HS-27A (cell line): ENCODE data around the gene HLA-C.
A peak's percentile ranks its signal among the peaks of the same experiment; 100 is the strongest.
"Not testable (repeated sequence)": the region's sequence is repeated elsewhere in the genome, so short reads cannot be mapped to it uniquely, and the experiment has no call there.

Experiments used
- DNase-seq: peaks from one replicate; pipeline ENCODE4 v3.0.0-alpha.2; 2012; ENCODE audit warnings: low read depth, missing footprints

Gene HLA-C

DNA sequence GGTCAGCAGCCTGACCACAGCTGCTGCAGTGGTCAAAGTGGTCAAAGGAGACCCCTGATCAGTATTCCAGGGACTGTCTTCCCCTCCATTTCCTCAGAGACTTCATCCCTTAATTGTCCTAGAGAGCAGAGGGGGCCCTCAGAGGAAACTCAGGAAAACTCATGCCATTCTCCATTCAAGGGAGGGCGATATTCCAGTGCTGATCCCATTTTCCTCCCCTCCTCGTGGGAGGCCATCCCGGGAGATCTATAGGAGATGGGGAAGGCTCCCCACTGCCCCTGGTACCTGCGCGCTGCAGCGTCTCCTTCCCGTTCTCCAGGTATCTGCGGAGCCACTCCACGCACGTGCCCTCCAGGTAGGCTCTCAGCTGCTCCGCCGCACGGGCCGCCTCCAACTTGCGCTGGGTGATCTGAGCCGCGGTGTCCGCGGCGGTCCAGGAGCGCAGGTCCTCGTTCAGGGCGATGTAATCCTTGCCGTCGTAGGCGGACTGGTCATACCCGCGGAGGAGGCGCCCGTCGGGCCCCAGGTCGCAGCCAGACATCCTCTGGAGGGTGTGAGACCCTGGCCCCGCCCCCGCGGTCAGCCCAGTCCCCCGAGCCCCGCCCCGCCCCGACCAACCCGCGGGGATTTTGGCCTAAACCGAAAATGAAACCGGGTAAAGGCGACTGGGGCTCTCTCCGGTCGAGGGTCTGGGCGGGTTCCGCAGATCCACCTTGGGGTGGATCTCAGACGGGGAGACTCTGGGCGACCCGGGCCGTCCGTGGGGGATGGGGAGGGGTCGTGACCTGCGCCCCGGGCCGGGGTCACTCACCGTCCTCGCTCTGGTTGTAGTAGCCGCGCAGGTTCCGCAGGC is 878 bp downstream of the HLA-C start:
- DNase-seq: no peak

DNA sequence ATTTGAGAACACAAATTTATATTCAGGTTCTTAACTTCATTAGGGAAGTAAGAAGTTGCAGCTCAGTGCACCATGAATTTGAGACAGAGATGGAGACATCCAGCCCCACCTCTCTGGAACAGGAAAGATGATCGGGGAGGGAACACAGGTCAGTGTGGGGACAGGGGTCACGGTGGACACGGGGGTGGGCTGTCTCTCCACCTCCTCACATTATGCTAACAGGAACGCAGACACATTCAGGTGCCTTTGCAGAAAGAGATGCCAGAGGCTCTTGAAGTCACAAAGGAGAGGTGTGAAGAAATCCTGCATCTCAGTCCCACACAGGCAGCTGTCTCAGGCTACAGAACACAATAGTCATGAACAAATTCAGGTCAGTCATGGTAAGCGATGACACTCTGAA is 3.1 kb downstream of the HLA-C start:
- DNase-seq: no peak

DNA sequence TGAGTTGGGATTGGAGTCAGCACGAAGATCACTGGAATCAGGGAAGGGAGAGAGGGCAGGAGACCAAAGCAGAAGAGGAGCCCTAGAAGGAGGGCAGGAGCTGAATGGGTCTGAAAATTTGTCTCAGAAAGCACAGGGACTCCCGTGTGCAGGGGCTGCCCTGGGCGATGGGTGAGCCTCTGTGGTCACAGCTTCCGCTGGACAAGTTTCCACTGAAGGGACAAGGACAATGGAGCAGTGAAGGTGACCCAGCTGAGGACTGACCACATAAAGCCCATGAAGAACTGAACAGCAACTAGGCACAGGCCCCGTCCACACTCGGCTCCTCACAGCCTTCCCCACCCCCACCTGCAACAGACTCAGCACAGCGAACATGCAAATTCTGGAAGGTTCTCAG is 3.5 kb downstream of the HLA-C start:
- no peak for DNase-seq

DNA sequence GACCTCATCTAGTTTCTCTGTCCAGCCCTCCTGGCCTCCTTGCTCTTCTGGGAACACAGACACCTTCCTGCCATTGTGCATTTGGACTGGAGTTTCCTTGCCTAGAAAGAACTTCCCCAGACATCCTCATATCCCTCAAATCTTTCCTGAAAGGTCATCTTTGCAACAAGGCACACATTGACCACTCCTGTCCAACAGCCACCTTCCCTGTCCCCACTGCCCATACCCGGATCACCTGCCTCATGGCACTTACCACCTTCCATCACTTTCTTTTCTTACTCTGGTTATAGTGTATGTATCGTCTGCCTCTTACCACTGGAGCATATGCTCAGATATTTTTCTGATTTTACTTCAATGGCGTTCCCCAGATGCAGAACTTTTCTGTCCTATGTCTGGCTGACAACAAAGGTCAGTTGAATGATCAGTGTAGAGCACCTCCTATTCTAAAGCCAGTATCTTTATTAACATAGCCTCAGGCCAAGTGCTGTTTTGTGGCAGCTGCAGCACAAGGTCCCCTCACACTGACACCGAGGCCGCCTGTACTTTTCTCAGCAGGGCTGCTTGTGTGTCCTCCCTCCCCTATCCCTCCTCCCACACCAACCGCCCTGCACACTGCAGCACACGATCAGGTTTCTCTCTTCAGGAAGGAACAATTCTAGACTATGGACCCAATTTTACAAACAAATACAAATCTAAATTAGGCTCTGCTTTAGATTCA is 4.1 kb downstream of the HLA-C start:
- no peak for DNase-seq

DNA sequence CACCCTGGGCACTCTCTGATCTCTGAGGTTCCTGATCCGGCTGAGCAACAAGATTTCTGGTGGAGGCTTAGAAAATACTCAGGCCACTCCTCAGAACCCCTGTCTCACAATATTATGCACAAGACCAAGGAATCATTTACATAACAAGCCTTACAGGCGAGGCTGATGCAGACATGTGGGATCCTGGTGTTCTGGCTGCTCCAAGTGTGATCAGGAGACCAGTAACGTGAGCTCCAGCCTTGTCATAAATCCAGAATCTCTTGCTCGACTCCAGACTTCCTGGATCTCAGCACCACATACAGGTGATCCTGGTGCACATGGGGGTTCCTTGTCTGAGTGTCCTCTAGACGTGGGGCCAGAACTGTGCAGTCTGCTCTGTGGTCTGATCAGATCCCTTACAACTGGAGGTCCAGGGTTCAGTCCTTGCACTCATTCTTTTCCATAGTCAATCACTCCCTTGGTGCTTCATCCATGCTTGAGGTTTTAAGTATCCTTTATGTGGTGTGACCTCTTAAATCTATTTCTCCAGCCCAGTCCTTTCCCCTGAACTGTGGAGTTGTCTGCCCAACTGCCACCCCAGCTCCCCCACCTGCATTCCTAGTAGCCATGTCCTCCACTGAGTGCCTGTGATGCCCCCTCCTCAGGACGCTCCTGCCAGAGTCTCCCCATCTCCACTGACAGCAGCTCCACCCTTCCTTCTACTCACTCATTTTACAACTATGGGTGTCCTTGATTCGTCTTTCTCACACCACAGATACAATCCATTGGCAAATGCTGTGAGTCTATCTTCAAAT is 5.1 kb downstream of the HLA-C start:
- no peak for DNase-seq

DNA sequence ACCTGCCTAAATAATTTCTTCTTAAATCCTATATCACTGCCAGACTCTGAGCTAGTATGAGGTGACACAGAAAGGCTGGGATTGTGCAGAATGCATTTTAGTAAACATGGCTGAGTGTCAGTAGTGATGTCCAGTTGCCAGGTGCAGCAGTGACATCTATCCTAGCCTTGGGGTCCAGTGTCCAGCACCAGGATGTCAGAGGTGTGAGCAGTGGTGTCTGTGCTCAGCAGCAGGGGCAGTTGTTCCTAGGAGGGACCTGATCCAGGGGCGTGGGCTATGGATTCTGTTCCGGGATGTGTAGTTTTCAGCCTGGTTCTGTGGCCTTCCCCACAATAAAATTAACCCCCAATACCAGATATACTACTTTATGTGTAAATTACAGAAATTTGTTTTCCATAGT is 6.0 kb downstream of the HLA-C start:
- no peak for DNase-seq

DNA sequence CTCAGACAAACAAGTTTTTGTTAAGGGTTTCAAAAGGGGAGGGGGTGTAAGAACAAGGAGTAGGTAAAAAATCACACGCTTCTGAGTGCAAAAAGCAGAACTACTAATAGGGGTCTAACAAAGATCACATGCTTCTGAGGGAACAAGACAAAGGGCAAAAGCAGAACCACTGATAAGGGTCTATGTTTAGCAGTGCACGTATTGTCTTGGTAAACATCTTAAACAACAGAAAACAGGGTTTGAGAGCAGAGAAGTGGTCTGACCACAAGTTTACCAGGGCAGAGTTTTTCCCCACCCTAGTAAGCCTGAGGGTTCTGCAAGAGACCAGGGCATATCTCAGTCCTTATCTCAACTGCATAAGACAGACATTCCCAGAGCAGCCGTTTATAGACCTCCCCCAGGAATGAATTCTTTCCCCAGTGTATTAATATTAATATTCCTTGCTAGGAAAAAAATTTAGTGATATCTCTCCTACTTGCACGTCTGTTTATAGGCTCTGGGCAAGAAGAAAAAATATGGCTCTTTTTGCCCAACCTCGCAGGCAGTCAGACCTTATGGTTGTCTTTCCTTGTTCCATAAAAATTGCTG is 8.5 kb downstream of the HLA-C start:
- DNase-seq: not testable (repeated sequence)

DNA sequence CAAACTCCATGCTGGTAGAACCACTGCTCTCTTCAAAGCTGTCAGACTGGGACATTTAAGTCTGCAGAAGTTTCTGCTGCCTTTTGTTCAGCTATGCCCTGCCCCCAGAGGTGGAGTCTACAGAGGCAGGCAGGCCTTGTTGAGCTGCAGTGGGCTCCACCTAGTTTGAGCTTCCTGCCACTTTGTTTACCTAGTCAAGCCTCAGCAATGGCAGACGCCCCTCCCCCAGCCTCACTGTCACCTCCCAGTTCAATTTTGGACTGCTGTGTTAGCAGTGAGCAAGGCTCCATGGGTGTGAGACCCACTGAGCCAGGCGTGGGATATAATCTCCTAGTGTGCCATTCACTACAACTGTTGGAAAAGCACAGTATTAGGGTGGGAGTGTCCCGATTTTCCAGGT is 11.9 kb downstream of the HLA-C start:
- DNase-seq: not testable (repeated sequence)

DNA sequence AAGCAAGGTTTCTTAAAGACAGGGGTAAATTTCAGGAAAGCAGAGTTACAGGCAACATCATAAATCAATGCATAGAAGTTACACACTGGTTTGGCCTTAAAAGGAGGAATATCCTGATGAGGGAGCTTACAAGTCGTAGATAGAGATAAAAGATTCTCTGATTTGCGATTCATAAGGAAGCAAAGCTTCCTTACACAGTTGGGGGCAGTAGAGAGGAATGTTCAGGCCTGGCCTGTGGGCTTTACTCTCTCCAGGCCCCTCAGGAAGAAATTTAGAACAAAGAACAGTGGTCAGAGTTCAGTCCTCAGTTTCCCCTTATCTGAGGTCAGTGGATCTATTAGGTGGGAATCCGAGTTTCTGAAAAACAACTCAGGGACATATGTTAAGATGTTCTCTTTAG is 19.3 kb downstream of the HLA-C start:
- no peak for DNase-seq

DNA sequence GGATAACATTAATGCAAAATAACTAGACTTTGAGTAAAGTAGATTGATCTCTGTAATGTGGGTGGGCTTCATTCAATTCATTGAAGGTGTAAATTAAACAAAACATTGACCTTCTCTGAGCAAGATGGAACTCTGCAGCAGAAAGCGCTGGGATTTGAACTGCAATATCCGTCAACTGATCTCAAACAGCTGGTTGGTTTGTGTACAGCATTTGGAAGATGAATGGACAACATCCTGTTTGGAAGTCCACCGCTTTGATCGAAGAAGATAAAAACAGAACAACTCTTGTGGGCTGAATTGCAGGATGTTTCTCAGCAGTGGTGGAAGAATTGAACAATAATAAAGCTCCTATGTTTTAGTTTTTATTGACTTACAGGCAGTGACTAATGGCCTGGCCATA is 20.6 kb downstream of the HLA-C start:
- no peak for DNase-seq

DNA sequence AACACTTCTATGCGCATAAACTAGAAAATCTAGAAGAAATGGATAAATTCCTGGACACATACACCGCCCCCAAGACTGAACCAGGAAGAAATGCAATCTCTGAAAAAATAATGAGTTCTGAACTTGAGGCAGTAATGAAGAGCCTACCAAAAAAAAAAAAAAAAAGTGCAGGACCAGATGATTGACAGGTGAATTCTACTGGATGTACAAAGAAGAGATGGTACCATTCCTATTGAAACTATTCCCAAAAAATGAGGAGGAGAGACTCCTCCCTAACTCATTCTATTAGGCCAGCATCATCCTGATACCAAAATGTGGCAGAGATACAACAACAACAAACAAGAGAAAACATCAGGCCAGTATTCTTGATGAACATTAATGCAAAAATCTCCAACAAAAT is 22.7 kb downstream of the HLA-C start:
- no peak for DNase-seq

DNA sequence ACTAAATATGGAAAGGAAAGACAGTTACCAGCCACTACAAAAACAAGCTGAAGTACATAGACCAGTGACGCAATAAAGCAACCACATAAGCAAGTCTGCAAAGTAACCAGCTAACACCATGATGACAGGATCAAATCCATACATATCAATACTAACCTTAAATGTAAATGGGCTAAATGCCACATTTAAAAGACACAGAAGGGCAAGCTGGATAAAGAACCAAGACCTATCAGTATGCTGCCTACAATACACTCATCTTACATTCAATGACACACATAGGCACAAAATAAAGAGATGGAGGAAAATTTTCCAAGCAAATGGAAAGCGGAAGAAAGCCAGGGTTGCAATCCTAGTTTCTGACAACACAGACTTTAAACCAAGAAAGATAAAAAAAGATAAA is 24.1 kb downstream of the HLA-C start:
- no peak for DNase-seq

DNA sequence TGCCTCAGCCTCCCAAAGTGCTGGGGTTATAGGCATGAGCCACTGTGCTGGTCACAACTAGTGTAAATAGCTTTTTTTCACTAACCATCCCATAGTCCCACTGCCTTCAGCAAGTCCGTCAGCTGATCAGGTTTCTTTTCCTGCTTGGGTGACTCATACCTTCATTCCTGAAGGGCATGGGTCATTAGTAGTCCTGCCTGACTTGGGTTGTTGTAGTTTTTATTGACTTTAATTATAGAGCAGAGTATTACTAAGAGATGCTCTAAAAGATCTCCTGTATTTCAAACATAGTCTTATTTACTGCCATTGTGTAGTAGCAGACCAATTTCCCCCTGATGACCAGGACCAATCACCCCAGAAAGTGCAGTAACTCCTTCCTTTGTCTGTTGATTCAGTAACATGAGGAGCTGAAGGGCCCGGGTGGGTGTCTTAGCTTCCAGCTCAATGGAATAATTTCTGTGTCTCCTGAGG is 25.8 kb downstream of the HLA-C start:
- DNase-seq: peak; percentile 36

DNA sequence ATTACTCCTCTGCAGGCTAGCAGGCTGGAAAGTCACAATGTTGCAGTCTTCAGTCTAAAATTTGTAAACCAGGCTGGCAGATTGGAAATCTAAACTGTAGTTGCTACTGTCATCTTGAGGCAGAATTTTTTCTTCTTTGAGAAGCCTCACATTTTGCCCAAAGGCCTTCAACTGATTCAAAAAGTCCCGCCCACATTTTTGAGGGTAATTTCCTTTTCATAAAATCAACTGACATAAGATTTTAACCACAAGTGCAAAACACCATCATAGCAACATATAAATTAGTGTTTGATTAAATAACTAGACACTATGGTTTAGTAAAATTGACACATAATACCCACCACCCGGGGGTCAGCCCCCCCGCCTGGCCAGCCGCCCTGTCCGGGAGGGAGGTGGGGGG is 28.4 kb downstream of the HLA-C start:
- no peak for DNase-seq

DNA sequence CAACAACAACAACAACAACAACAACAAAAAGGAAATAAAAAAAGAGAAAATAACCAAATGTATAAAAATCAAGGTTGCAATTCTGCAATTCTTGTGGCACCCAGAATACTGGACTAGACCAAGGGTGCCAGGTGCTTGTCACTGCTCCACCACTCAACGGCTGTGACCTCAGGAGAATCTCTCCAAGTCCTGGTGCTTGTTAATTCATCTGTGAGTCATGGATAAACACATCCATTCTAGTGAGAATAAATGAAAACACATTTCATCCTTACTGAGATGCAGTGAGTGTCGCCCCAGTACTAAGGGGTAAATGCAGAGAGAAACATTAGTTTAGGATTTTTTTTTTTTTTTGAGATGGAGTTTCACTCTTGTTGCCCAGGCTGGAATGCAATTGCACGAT is 32.0 kb downstream of the HLA-C start:
- no peak for DNase-seq

DNA sequence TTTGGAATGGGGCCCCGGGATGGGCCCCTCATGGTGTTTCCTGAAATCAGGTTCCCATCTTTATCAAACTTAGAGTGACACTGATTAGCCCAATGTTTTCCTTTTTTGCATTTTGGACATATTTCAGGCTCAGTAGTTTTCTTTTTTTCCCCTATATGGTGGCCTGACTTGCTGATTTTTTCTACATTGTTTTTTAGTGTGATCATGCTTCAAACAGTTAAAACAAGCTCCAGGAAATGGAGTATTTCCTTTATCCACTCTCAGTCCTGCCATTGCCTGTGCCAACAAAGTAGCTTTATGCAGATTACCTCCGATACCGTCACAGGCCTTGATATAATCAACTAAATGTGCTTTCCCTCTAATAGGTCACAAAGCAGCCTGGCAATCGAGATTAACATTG is 37.8 kb downstream of the HLA-C start:
- DNase-seq: not testable (repeated sequence)

DNA sequence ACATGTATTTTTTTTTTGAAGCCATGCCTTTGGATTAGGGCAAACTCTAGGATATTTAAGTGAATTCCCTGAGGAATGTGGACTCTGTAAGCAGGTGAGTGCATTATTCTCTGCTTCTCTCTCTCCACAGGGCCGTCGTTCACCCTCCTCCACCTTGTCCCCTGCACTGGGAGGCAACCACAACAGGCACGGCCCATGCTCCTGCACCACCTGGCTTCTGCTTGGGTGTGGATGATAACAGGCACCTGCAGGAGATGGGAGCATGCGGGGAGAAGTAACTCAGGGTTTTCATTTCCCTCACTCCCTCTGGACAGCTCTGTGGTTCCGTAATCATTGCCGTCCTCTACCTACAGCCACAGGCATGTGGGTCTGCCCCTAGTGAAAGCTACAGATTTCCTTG is 43.4 kb downstream of the HLA-C start:
- no peak for DNase-seq

DNA sequence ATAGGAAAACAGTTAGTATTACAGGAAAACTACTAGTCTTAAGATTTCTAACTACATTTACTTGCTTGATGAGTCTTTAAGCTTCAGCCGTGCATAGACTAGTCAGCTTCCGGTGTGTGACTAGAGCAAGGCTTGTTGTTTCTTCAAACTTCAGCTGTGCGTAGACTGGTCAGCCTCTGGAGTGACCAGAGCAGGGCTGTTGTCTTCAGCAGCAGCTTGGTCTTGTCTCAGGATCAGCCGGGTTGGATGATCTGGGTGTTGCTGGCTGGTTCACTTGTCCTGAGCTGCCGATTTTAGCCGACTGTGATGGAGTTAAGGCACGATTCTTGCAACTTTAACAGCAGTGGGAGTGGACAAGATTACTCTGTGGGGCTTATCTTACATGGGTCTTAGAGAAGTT is 44.7 kb downstream of the HLA-C start:
- DNase-seq: no peak

DNA sequence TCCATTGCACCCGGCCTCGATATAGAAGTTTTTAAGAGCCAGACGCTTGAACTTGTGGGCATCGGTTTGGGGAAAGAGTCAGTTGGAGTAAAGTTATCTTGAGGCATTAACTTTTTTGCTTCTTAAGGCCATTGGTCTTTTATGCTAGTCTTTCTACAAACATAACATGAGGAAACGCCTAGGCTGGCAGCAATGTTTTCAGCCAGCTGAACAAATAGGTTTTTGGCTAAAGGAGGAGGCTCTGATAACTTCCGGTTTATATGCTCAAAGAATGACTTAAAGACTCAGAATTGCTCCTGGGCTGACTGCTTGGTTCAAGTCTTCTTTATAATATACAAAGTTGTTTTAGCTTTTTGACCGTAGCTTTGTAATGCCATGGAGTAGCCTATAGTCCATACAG is 46.2 kb downstream of the HLA-C start:
- DNase-seq: no peak

DNA sequence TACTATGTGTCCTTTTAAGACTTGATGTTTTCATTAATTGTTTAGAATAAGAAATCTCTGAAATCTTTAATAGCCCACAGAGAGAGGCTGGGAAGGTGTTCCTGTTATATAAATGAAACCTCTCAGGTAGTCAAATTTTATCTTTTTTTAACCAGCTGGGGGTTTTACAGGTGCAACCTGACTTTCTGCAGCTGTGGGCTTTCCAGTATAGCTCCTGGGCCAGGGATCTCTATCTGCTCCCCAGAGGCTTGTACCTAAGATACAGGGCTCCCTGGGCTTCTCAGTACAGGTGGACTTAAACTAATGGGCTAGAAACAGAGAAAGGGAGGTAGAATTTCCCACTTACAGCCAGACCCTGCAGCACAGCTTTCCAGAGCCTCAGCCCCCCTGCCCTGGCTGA is 49.4 kb downstream of the HLA-C start:
- DNase-seq: no peak
